ENCODE measurements around the gene APOBEC3H. TPM values are rescaled to one million over a fixed set of nuclear protein-coding genes. Genes with fewer than 3 reads are reported as not detected.
"Not testable (repeated sequence)": the region's sequence is repeated elsewhere in the genome, so short reads cannot be mapped to it uniquely, and the experiment has no call there.

Gene APOBEC3H
- polyA plus RNA-seq (2013, experiment 1 of 2; ENCODE audit: insufficient read length): 0.12 TPM
- not detected for polyA plus RNA-seq (2013, experiment 2 of 2; ENCODE audit: insufficient read length)

DNA sequence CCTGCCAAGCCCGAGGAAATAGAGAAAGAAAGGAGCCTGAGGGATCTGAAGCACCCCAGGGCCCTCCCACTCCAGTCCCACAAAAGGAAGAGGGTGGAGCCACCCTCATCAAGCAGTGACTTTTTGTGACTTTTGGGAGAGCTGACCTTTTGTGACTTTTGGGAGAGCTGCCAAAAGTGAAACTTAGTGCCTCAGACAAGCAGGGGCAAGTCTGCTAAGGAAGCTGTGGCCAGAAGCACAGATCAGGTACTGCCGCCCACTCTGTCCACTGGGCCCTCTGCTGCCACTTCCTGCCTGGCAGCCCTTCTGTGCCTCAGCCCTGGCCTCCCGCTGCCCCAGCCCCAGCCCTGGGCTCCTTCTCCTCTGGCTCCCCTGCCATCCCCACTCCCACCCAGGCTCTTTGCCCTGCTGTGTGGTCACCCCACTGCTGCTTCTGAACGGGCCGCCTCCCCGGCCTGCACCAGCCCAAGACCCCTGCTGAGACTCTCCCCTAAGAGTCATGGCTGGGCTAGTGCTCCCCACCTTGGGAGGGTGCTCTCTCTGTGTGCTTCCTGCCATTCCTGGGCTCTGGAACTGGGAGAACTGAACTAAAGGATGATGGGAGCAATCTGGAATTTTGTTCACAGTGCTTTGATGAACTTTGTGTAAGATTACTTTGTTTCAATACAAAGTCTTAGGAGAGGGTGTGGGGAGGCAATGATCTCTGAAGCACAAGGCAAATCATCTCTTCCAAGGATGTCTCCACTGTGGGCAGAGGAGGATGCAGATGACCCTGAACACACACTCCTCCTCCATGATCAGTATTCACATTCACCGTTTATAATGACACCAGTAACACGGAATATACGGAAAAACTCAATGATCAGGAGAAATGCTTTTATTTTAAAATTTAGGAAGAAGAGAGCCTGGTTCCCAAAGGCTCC lies at the start of gene APOBEC3H:
Gene APOBEC3H, plus strand, starts transcription at position 147 of the 923 bp plus-strand sequence. CDS start 3,035 bp downstream, outside the sequence.
- DNase-seq: no peak

DNA sequence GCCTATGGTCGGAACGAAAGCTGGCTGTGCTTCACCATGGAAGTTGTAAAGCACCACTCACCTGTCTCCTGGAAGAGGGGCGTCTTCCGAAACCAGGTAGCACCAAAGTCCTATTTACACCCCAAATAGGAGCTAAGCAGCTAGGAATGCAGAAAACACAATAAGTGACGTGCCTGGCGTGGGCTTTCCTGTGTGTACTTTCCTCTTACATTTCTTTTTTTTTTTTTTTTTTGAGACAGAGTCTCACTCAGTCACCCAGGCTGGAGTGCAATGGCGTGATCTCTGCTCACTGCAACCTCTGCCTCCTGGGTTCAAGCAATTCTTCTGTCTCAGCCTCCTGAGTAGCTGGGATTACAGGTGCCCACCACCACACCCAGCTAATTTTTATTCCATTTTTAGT lies 47.6 kb upstream of the APOBEC3H start:
- DNase-seq: not testable (repeated sequence)

DNA sequence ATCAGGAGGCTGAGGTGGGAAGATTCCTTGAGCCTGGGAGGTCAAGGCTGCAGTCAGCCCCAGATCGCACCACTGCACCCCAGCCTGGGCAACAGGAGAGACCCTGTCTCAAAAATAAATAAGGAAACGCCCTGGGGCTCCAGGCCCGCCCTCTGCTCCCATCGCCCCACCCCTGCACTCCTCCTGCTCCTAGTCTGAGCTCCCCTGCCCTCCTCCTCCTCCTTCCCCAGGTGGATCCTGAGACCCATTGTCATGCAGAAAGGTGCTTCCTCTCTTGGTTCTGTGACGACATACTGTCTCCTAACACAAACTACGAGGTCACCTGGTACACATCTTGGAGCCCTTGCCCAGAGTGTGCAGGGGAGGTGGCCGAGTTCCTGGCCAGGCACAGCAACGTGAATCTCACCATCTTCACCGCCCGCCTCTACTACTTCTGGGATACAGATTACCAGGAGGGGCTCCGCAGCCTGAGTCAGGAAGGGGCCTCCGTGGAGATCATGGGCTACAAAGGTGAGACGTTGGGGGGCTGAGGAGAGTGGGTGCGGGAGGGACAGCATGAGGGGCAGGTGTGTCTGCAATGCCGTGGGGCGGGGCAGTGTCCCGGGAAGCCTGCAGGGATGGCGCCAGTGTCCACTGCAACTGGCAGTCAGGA lies 45.1 kb upstream of the APOBEC3H start:
- not testable (repeated sequence) for DNase-seq

DNA sequence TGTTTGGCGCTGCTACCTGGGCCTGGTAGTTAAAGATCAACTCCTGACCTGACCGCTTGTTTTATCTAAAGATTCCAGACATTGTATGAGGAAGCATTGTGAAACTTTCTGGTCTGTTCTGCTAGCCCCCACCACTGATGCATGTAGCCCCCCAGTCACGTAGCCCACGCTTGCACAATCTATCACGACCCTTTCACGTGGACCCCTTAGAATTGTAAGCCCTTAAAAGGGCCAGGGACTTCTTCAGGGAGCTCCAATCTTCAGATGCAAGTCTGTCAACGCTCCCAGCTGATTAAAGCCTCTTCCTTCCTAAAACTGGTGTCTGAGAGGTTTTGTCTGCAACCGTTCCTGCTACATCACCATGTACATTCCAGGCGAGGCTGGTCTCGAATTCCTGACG lies 41.4 kb upstream of the APOBEC3H start:
- DNase-seq: no peak

DNA sequence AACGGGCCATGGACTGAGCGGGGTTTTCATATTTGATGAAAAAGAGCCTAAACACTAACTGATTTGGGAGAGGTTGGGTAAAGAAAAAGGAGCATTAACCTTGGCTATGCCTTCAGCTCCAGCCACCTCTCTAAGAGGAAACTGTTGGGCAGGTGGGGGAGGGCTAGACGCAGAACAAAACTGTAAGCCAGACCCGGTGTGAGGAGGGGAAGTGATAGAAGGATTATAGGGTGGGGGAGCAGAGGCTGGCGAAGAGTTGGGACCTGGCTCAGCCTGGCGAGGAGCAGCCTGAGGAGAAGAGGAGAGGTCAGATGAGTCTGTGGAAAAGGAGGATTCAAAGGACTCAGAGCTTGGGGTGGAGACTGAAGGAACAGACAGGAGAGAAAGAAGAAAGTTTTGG lies 35.8 kb upstream of the APOBEC3H start:
- not testable (repeated sequence) for DNase-seq

DNA sequence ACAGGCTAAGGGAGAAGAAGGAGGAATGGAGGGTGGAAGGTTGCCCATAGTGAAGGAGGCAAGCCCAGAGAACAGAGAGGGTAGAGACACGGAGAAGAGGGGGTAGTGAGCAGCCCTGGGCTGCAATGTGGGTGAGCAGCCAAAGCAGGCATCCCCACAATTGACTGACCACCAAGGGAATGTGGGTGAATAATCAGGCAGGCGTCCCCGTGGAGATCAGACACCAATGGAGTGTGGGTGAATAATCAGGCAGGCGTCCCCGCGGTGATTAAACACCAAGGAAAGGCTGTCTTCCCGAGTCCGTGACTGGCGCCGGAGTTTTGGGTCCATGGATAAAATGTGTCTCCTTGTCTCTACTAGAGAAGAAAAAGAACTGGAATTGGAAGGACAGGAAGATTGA lies 35.1 kb upstream of the APOBEC3H start:
- peak; percentile 14 for DNase-seq

DNA sequence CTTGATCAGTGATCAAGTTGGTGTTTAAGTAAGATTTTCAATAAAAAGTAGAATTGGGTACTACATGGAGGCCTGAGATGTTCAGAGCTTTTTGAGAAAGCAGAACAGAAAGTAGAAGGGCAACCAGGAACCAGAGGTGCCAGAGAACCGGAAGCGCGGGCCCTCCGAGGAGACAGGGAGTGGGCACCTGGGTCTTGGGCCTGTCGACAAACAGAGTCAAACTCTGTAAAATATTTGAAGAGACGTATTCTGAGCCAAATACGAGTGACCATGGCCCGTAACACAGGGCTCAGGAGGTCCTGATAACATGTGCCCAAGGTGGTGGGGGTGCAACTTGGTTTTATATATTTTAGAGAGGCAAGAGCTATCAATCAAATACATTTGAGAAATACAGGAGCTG lies 33.1 kb upstream of the APOBEC3H start:
- DNase-seq: not testable (repeated sequence)

DNA sequence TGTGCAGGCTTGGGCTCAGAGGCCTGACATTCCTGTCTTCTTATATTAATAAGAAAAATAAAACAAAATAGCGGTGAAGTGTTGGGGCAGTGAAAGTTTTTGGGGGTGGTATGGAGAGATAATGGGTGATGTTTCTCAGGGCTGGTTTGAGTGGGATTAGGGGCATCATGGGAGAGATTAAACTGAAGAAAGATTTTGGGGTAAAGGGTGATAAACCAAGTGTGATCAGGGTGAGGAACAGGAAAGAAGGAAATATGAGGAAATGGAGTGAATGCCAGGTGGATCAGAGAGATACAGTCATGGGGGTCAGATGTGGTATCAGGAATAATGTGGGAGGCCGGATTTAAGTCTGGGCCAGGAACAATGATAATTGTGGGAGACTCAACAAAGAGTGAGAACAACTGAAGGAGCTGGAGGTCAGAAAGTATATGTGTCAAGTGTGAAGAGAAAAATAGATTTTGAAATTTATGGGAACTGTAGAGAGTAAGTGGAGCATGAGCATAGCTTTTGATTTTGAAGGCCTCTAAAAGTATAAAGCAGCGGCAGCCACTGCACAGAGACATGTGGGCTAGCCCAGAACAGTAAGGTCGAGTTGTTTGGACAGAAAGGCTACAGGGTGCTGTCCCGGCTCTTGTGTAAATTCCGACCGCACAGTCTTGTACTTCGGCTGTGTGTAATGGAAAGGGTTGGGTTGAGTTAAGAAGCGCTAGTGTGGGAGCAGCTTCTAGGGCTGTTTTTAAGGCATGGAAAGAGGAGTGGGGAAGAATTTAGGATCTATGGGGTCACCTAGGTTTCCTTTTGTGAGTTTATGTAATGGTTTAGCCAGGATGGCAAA lies 30.4 kb upstream of the APOBEC3H start:
- not testable (repeated sequence) for DNase-seq

DNA sequence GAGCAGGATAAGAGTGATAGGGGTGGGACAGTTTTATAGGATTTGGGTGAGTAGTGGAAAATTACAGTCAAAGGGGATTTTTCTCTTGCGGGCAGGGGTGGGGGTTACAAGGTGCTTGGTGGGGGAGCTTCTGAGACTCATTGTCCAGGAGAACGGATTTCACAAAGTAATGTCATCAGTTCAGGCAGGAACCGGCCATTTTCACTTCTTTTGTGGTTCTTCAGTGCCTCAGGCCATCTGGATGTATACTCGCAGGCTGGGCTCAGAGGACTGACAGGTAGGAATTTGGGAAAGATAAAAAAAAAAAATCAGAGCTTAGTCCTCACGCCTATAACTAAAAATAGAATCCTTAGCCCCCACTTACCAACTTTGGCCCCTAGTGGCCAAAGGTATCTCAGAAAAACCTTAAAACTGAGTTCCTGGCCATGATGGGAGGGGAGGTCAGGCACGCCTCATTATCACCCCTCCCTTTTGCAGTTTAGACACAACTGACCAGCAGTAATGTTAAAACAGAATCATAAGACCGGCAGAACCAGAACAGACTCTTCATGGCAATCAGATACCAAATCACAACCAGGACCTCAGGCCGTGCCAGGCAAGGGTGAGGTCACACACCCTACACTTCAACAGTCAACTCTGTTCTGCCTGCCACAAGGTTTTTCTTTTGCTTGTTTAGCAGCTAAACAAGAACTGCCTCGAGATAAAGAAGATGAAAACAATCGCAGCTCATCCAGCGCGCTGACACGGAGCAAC lies 28.8 kb upstream of the APOBEC3H start:
- DNase-seq: no peak

DNA sequence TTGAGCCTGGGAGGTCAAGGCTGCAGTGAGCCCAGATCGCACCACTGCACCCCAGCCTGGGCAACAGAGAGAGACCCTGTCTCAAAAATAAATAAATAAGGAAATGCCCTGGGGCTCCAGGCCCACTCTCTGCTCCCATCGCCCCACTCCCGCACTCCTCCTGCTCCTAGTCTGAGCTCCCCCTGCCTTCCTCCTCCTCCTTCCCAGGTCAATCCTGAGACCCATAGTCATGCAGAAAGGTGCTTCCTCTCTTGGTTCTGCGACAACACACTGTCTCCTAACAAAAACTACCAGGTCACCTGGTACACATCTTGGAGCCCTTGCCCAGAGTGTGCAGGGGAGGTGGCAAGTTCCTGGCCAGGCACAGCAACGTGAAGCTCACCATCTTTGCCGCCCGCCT lies 26.9 kb upstream of the APOBEC3H start:
- DNase-seq: no peak

DNA sequence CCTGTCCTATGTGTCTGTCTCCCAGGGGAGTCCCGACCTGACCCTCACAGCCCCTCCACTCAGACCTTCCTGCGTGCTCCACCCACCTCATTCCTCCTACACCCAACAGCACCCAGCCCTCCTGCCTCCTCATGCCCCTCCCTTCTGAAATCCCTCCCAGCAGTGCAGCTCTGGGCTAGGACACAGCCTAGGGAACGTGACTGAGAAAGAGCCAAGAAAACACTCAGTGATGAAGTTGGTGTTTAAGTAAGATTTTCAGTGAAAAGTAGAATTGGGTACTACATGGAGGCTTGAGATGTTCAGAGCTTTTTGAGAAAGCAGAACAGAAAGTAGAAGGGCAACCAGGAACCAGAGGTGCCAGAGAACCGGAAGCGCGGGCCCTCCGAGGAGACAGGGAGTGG lies 24.5 kb upstream of the APOBEC3H start:
- not testable (repeated sequence) for DNase-seq

DNA sequence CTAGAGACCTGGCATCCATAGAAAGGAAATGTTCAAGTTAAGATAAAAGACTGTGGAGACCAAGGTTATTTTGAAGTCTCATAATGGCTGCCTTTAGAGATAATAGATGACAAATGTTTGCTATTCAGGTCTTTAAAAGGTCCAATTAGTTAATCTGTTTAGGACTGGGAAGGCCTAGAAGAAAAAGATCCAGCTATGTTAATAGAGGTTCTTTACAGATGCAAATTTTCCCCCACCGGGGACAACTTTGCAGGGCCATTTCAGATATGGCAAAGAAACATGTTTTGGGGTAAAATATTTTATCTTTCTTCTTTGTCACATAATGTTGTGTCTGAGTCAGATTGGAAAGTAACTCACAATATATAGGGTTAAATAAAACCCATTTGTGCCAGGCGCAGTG lies 23.1 kb upstream of the APOBEC3H start:
- DNase-seq: no peak

DNA sequence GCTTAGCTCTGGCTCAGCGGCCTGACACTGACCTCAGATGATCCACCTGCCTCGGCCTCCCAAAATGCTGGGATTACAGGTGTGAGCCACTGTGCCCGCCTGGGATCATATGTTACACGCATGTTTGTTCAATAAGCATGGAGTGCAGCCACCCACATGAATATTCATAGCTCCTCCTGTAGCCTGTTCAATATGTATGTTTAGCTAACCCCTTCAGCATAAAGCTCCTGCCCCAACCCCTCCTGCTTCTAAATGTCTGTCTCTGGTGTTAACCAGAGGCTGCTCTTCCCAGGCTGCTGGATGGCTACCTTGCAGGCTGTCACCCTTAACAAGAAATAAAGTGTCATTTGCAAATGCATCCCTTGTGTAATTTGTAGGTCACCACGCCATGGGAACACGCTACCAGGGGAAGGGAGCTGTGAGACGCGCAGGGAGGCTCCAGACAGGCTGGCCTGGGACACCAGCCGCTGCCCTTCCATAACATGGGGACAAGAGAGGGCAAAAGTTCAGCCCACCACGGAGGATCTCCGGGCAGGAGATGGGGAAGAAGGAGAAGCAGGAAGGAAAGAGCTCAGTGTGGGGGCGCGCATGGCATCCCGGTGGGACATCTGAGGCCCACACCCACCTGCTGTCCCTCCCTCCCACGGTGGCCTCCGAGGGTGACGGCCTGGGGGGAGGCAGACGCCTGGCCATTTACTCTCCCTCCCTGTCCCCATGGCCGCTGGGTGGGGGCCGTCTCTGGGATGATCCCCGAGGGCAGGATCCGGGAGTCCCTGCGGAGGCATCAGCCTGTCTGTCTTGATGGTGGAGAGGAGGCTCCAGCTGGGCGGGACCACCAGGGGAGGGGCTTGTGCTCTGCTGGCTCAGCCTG lies 20.7 kb upstream of the APOBEC3H start:
- DNase-seq: not testable (repeated sequence)

DNA sequence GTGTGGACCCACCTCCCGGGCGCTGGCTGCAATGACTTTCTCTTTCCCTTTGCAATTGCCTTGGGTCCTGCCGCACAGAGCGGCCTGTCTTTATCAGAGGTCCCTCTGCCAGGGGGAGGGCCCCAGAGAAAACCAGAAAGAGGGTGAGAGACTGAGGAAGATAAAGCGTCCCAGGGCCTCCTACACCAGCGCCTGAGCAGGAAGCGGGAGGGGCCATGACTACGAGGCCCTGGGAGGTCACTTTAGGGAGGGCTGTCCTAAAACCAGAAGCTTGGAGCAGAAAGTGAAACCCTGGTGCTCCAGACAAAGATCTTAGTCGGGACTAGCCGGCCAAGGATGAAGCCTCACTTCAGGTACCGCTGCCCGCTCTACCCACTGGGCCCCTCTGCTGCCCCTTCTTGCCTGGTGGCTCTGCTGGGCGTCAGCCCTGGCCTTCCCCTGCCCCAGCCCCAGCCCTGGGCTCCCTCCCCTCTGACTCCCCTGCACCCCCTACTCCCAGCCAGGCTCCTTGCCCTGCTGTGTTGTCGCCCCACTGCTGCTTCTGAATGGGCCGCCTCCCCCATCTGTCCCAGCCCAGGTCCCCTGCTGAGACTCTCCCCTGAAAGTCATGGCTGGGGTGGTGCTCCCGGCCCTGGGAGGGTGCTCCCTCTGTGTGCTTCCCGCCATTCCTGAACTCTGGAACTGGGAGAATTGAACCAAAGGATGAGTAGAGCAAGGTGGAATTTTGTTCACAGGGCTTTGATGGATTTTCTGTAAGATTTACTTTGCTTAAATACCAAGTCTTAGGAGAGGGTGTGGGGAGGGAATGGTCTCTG lies 19.8 kb upstream of the APOBEC3H start, which contains the start of gene APOBEC3G:
Gene APOBEC3G, plus strand, starts transcription at position 250 of the 815 bp plus-strand sequence. Its CDS starts 87 bp downstream, at position 337.
- peak; percentile 63 for DNase-seq

DNA sequence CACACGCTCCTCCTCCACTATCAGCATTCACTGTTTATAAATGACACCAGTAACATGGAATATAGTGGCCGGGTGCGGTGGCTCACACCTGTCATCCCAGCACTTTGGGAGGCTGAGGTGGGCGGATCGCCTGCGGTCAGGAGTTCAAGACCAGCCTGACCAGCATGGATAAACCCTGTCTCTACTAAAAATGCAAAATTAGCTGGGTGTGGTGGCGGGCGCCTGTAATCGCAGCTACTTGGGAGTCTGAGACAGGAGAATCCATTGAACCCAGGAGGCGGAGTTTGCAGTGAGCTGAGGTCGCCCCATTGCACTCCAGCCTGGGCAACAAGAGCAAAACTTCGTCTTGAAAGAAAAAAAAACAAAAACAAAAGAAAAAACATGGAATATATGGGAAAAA lies 19.1 kb upstream of the APOBEC3H start:
- DNase-seq: not testable (repeated sequence)

DNA sequence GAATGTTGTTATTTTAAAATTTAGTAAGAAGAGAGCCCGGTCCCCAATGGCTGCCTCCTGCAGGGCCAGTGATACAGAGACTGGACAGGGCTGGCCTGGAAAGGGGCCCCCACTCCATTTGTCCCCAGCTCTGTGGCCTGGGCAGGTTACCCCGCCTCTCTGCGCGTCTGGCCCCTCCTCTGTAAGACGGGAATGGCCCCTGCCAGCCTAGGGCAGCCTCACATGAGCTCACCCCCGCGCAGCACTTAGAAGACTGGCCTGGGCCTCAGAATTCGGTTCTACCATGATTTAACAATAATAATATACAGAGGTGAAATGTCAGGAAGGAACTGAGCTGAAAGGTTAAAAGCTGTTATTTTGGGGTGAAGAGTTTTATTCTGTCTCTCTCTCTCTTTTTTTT lies 18.7 kb upstream of the APOBEC3H start:
- DNase-seq: no peak

DNA sequence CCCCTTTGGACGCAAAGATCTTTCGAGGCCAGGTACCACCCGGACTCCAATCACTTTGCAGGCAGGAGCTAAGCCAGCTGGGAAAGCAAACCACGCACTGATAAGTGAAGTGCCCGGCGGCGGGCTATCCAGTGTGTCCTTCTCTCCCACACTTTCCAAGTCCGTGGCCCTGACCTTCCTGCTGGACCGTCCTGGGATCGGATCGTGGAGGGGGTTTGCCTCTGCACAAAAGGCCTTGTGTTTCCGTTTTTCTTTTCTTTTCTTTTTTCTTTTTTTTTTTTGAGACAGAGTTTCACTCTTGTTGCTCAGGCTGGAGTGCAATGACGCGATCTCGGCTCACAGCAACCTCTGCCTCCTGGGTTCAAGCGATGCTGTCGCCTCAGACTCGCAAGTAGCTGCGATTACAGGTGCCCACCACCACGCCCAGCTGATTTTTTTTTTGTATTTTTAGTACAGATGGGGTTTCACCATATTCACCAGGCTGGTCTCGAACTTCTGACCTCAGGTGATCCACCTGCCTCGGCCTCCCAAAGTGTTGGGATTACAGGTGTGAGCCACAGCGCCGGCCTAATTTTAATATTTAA lies 17.9 kb upstream of the APOBEC3H start:
- not testable (repeated sequence) for DNase-seq

DNA sequence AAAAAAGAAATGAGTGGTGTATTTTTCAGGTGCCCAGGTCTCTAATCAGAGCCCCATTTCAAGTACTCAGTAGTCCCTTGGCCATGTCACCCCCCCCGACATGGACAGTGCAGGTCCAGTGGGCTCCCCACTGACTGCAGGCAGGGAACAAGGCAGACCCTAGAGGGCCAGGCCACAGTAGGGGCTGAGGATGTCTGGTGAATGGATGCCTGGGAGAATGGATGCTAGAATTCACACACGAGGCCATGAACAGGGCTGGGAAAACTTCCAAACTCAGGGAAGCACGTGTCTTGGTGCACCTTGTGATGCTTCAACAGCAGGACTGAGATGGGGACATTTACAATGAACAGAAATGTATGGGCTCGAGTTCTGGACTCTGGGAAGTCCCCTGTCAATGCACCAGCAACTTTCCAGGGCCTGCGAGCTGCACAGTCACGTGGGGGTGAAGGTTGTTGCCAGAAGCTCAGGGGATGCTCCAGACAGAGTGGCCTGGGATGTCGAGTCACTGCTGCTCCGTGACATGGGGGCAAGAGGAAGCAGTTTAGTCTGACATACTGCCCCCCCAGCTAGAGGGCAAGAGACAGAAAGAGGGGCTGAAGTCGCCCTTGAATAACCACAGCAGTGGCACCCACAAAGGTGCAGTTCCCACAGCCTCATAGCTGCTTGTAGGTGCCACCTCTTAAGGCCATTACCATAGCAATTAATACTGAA lies 16.8 kb upstream of the APOBEC3H start:
- DNase-seq: no peak

DNA sequence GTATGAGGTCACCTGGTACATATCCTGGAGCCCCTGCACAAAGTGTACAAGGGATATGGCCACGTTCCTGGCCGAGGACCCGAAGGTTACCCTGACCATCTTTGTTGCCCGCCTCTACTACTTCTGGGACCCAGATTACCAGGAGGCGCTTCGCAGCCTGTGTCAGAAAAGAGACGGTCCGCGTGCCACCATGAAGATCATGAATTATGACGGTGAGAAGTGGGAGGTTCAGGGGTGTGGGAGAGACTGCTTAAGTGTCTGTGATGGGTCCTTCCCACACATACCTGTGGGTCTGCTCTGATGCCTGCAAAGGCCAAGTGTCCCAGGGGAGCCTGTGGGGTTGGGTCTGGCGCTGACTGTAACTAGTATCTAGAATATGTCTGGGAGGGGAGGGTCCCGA lies 16.0 kb upstream of the APOBEC3H start:
- DNase-seq: no peak

Data from fibroblast of skin of scalp (primary cell).